HG03432 (cell line): ENCODE results near the gene FKBP5.
A peak's percentile ranks its signal among the peaks of the same experiment; 100 is the strongest.
"Not testable (repeated sequence)": the region's sequence is repeated elsewhere in the genome, so short reads cannot be mapped to it uniquely, and the experiment has no call there.

Experiments
- ATAC-seq: cut with Tn5 transposase; IDR thresholded peaks from one replicate; pipeline ENCODE4 v1.9.1; 2021; ENCODE audit warnings: mild to moderate bottlenecking, moderate library complexity; ENCODE audit not compliant: unreplicated experiment

Gene FKBP5

GRCh38 chr6:35691027-35691824 lies 2.5 kb upstream of the FKBP5 start:
- ATAC-seq, result no peak

GRCh38 chr6:35690484-35690883 lies 1.8 kb upstream of the FKBP5 start:
- ATAC-seq, result no peak

GRCh38 chr6:35690006-35690405 lies 1.3 kb upstream of the FKBP5 start:
- ATAC-seq, result not testable (repeated sequence)

- peak; percentile 50 for ATAC-seq
These were observed 784 bp downstream of the FKBP5 start for GRCh38 chr6:35687658-35688604.

- no peak for ATAC-seq
These were observed 1.7 kb downstream of the FKBP5 start for GRCh38 chr6:35686873-35687555.

- ATAC-seq, result no peak
These were observed 2.3 kb downstream of the FKBP5 start for GRCh38 chr6:35686436-35686835.

- no peak for ATAC-seq
These were observed 5.4 kb downstream of the FKBP5 start for GRCh38 chr6:35683267-35683666.

GRCh38 chr6:35681298-35681697 lies 7.4 kb downstream of the FKBP5 start:
- no peak for ATAC-seq

GRCh38 chr6:35679399-35679798 lies 9.3 kb downstream of the FKBP5 start:
- no peak for ATAC-seq

GRCh38 chr6:35678814-35679213 lies 9.9 kb downstream of the FKBP5 start:
- no peak for ATAC-seq

- ATAC-seq, result no peak
These were observed 10.6 kb downstream of the FKBP5 start for GRCh38 chr6:35678021-35678654.

GRCh38 chr6:35677456-35677855 lies 11.3 kb downstream of the FKBP5 start:
- no peak for ATAC-seq

- ATAC-seq, result no peak
These were observed 12.8 kb downstream of the FKBP5 start for GRCh38 chr6:35675871-35676459.

- ATAC-seq, result no peak
These were observed 14.1 kb downstream of the FKBP5 start for GRCh38 chr6:35674594-35674993.

GRCh38 chr6:35673755-35674154 lies 15.0 kb downstream of the FKBP5 start:
- ATAC-seq, result no peak

GRCh38 chr6:35673284-35673666 lies 15.4 kb downstream of the FKBP5 start:
- ATAC-seq, result not testable (repeated sequence)

- ATAC-seq, result not testable (repeated sequence)
These were observed 18.3 kb downstream of the FKBP5 start for GRCh38 chr6:35670453-35670852.

GRCh38 chr6:35669451-35670045 lies 19.2 kb downstream of the FKBP5 start:
- ATAC-seq, result no peak

- no peak for ATAC-seq
These were observed 19.8 kb downstream of the FKBP5 start for GRCh38 chr6:35668744-35669450.
